Measurements from ENCODE around the gene PCSK6. TPM values are rescaled to one million over a fixed set of nuclear protein-coding genes. Genes with fewer than 3 reads are reported as not detected.

PCSK6 gene
- total RNA-seq, 1 donor: 0.72 TPM

- no peak overlapping the region for H3K4me2 ChIP-seq (ENCODE audit: insufficient read depth, low read length)
- TF ChIP-seq, protein P1, sequence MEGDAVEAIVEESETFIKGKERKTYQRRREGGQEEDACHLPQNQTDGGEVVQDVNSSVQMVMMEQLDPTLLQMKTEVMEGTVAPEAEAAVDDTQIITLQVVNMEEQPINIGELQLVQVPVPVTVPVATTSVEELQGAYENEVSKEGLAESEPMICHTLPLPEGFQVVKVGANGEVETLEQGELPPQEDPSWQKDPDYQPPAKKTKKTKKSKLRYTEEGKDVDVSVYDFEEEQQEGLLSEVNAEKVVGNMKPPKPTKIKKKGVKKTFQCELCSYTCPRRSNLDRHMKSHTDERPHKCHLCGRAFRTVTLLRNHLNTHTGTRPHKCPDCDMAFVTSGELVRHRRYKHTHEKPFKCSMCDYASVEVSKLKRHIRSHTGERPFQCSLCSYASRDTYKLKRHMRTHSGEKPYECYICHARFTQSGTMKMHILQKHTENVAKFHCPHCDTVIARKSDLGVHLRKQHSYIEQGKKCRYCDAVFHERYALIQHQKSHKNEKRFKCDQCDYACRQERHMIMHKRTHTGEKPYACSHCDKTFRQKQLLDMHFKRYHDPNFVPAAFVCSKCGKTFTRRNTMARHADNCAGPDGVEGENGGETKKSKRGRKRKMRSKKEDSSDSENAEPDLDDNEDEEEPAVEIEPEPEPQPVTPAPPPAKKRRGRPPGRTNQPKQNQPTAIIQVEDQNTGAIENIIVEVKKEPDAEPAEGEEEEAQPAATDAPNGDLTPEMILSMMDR (IDR thresholded peaks at IDR 0.05; ENCODE audit: extremely low read depth, low read depth, low read length): no peak
These were observed 180.7 kb downstream of the PCSK6 start for GRCh38 chr15:101308604-101309435.

DNA sequence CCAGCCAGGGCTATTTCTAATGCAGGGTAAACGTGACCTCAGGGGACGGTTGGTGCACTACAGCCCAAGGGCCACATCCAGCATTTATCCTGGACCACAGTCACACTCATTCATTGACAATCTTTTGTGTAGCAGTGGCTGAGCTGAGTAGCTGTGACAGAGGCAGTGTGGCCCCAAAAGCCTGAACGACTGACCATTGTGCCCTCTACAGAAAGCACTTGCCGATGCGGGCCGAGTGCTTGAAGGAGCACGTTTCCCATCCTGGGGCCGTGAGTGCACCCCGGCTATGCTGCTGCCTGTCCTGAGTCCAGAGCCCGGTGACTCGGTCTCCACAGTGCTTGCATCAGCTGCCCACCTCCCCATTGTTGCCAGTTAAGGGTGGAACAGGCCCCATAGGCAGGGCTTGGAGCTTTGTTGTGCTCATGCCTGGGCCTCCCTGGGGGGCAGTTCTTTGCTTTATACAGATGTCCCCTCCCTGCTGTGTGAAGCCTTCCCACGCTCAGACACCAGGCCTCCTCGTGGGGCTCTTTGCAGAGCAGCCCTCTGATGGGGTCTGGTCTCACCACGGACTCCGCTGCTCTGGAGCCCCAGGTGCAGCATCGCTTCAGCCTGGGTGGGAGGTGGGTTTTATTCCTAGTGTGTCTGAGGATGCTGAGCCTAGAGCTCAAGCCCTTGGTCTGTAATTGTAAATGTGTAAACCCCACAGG is 181.5 kb downstream of the PCSK6 start:
- Histone ChIP-seq H3K4me2 (ENCODE audit: insufficient read depth, low read length) (no peak overlapping the region), H3K27ac (ENCODE audit: low read depth, low read length) (no peak overlapping the region), H3K36me3 (ENCODE audit: insufficient read depth, low read length) (no peaks in the 10 kb centered on the region), H3K27me3 (ENCODE audit: insufficient read depth, low read length) (peaks cover 3% of the 10 kb centered on the region), H3K79me2 (ENCODE audit: insufficient read depth, low read length) (no peaks in the 10 kb centered on the region), H3K4me3 (ENCODE audit: insufficient read depth, low read length) (no peak overlapping the region), H4K20me1 (ENCODE audit: insufficient read depth, low read length) (no peaks in the 10 kb centered on the region), H3K9me3 (ENCODE audit: low read depth, low read length) (no peaks in the 10 kb centered on the region), H3K4me1 (ENCODE audit: insufficient read depth, low read length) (no peaks in the 10 kb centered on the region), H2AFZ (ENCODE audit: low read length) (no peak overlapping the region)
- DNase-seq (ENCODE audit: insufficient read length, low spot score, missing footprints): peak; percentile 58
- TF ChIP-seq, protein P1 (IDR thresholded peaks at IDR 0.05; ENCODE audit: extremely low read depth, low read depth, low read length): no peak

More at GRCh38 chr15:101308604-101309435, 180.7 kb downstream of the PCSK6 start:
- DNase-seq (ENCODE audit: insufficient read length, low spot score, missing footprints): peak; percentile 77
- no peak overlapping the region for H3K4me3 ChIP-seq (ENCODE audit: insufficient read depth, low read length)
- no peak overlapping the region for H2AFZ ChIP-seq (ENCODE audit: low read length)
- H3K36me3 ChIP-seq (ENCODE audit: insufficient read depth, low read length): no peaks in the 10 kb centered on the region
- no peaks in the 10 kb centered on the region for H3K79me2 ChIP-seq (ENCODE audit: insufficient read depth, low read length)
- peaks cover 3% of the 10 kb centered on the region for H3K27me3 ChIP-seq (ENCODE audit: insufficient read depth, low read length)
- no peaks in the 10 kb centered on the region for H4K20me1 ChIP-seq (ENCODE audit: insufficient read depth, low read length)
- H3K9me3 ChIP-seq (ENCODE audit: low read depth, low read length): no peaks in the 10 kb centered on the region
- H3K27ac ChIP-seq (ENCODE audit: low read depth, low read length): no peak overlapping the region
- H3K4me1 ChIP-seq (ENCODE audit: insufficient read depth, low read length): no peaks in the 10 kb centered on the region

GRCh38 chr15:101307048-101307896 is 182.2 kb downstream of the PCSK6 start:
- Histone ChIP-seq H4K20me1 (ENCODE audit: insufficient read depth, low read length) (no peaks in the 10 kb centered on the region), H3K27ac (ENCODE audit: low read depth, low read length) (no peak overlapping the region), H3K27me3 (ENCODE audit: insufficient read depth, low read length) (peaks cover 3% of the 10 kb centered on the region), H3K9me3 (ENCODE audit: low read depth, low read length) (no peaks in the 10 kb centered on the region), H2AFZ (ENCODE audit: low read length) (no peak overlapping the region), H3K4me3 (ENCODE audit: insufficient read depth, low read length) (no peak overlapping the region), H3K79me2 (ENCODE audit: insufficient read depth, low read length) (no peaks in the 10 kb centered on the region), H3K4me1 (ENCODE audit: insufficient read depth, low read length) (no peaks in the 10 kb centered on the region), H3K36me3 (ENCODE audit: insufficient read depth, low read length) (no peaks in the 10 kb centered on the region), H3K4me2 (ENCODE audit: insufficient read depth, low read length) (no peak overlapping the region)
- DNase-seq (ENCODE audit: insufficient read length, low spot score, missing footprints): peak; percentile 80
- TF ChIP-seq, protein P1 (IDR thresholded peaks at IDR 0.05; ENCODE audit: extremely low read depth, low read depth, low read length): no peak

Data from osteoblast (primary cell).